PFSK-1 (cell line): ENCODE data around the gene CCDC51.

Source experiments
- FOXP2 ChIP-seq: optimal IDR thresholded peaks from 2 replicates; pipeline ENCODE3; 2011; ENCODE audit warnings: borderline replicate concordance, control low read depth, inconsistent platforms; ENCODE audit not compliant: insufficient read depth; ENCODE audit errors: extremely low read length, extremely low read depth
- POLR2AphosphoS5 ChIP-seq: IDR thresholded peaks from 2 replicates; pipeline ENCODE4 v1.6.1; 2012; ENCODE audit warnings: low read depth, mild to moderate bottlenecking, control low read depth, low read length, moderate library complexity
- SIN3A ChIP-seq: IDR thresholded peaks from 2 replicates; pipeline ENCODE4 v1.6.1; 2012; ENCODE audit warnings: mild to moderate bottlenecking, low read length, moderate library complexity, borderline replicate concordance; ENCODE audit not compliant: insufficient read depth
- TAF1 ChIP-seq: IDR thresholded peaks from 2 replicates; pipeline ENCODE4 v1.6.1; 2012; ENCODE audit warnings: low read length, control low read depth, borderline replicate concordance; ENCODE audit not compliant: insufficient read depth
- TF ChIP-seq, protein P1 (sequence below), 2 experiments: IDR thresholded peaks; 2 replicates each; pipeline versions ENCODE4 v1.6.1 to v1.8.0; 2011 to 2012; ENCODE audit warnings: low read depth in 2 of 2, low read length in 2 of 2, control low read depth in 1 of 2, inconsistent platforms in 1 of 2, mild to moderate bottlenecking in 1 of 2, moderate library complexity in 1 of 2; ENCODE audit not compliant: insufficient read depth in 1 of 2

DNA sequence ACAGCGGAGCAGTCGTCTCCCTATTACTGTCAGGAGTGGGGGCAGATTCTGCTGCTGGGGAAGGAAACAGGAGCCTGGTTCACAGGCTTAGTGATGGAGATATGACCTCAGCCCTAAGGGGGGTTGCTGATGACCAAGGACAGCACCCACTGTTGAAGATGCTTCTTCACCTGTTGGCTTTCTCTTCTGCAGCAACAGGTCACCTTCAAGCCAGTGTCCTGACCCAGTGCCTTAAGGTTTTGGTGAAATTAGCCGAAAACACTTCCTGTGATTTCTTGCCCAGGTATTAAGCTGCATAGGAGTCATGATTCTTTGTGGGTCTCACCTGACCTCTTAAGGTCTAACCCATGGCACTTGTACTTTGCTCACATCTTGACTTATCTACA, 20.6 kb upstream of the CCDC51 start:
- TF ChIP-seq TAF1 (no peak), SIN3A (no peak), POLR2AphosphoS5 (no peak), FOXP2 (no peak)
- TF ChIP-seq, protein P1, sequence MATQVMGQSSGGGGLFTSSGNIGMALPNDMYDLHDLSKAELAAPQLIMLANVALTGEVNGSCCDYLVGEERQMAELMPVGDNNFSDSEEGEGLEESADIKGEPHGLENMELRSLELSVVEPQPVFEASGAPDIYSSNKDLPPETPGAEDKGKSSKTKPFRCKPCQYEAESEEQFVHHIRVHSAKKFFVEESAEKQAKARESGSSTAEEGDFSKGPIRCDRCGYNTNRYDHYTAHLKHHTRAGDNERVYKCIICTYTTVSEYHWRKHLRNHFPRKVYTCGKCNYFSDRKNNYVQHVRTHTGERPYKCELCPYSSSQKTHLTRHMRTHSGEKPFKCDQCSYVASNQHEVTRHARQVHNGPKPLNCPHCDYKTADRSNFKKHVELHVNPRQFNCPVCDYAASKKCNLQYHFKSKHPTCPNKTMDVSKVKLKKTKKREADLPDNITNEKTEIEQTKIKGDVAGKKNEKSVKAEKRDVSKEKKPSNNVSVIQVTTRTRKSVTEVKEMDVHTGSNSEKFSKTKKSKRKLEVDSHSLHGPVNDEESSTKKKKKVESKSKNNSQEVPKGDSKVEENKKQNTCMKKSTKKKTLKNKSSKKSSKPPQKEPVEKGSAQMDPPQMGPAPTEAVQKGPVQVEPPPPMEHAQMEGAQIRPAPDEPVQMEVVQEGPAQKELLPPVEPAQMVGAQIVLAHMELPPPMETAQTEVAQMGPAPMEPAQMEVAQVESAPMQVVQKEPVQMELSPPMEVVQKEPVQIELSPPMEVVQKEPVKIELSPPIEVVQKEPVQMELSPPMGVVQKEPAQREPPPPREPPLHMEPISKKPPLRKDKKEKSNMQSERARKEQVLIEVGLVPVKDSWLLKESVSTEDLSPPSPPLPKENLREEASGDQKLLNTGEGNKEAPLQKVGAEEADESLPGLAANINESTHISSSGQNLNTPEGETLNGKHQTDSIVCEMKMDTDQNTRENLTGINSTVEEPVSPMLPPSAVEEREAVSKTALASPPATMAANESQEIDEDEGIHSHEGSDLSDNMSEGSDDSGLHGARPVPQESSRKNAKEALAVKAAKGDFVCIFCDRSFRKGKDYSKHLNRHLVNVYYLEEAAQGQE (IDR thresholded peaks at IDR 0.05; ENCODE audit: insufficient read depth in 1 of 2, low read depth in 2 of 2, low read length in 2 of 2): no peak
